HL-60 (cell line): ENCODE measurements around the gene PKP3.

Source experiments
- DNase-seq, 2 experiments: peaks; one replicate each; pipeline ENCODE4 v3.0.0-alpha.2; 2010 to 2020; ENCODE audit warnings: low read depth in 1 of 2, low spot score in 1 of 2
- H3K27ac ChIP-seq: fragments of 250-450 bp; sonication (Bioruptor Pico); replicated peaks from 2 replicates; pipeline ENCODE4 v1.5.1; 2020; ENCODE audit warnings: mild to moderate bottlenecking, moderate library complexity
- H3K27me3 ChIP-seq: fragments of 250-450 bp; sonication (Bioruptor Pico); 2 replicates; pipeline ENCODE4 v1.5.1; 2021; ENCODE audit warnings: mild to moderate bottlenecking, moderate library complexity; ENCODE audit not compliant: insufficient read depth, poor library complexity, severe bottlenecking
- H3K4me3 ChIP-seq: replicated peaks from 2 replicates; pipeline ENCODE4 v1.5.1; 2011; ENCODE audit warnings: mild to moderate bottlenecking, control low read depth, low read length; ENCODE audit not compliant: insufficient read depth
- GABPA ChIP-seq: IDR thresholded peaks from 2 replicates; pipeline ENCODE4 v1.6.1; 2012; ENCODE audit warnings: low read depth
- POLR2AphosphoS5 ChIP-seq: IDR thresholded peaks from 2 replicates; pipeline ENCODE4 v1.6.1; 2012; ENCODE audit warnings: low read depth
- SPI1 ChIP-seq: IDR thresholded peaks from 2 replicates; pipeline ENCODE4 v1.6.1; 2012; ENCODE audit warnings: low read depth, mild to moderate bottlenecking, borderline replicate concordance
- TF ChIP-seq, protein P1 (sequence below): IDR thresholded peaks from 2 replicates; pipeline ENCODE4 v1.6.1; 2012; ENCODE audit warnings: low read depth; ENCODE audit not compliant: insufficient replicate concordance
- TF ChIP-seq, protein P2 (sequence below): IDR thresholded peaks from one replicate; pipeline ENCODE4 v1.5.1; 2011; ENCODE audit warnings: low read length, control low read depth, inconsistent platforms; ENCODE audit not compliant: insufficient read depth

PKP3 gene

DNA sequence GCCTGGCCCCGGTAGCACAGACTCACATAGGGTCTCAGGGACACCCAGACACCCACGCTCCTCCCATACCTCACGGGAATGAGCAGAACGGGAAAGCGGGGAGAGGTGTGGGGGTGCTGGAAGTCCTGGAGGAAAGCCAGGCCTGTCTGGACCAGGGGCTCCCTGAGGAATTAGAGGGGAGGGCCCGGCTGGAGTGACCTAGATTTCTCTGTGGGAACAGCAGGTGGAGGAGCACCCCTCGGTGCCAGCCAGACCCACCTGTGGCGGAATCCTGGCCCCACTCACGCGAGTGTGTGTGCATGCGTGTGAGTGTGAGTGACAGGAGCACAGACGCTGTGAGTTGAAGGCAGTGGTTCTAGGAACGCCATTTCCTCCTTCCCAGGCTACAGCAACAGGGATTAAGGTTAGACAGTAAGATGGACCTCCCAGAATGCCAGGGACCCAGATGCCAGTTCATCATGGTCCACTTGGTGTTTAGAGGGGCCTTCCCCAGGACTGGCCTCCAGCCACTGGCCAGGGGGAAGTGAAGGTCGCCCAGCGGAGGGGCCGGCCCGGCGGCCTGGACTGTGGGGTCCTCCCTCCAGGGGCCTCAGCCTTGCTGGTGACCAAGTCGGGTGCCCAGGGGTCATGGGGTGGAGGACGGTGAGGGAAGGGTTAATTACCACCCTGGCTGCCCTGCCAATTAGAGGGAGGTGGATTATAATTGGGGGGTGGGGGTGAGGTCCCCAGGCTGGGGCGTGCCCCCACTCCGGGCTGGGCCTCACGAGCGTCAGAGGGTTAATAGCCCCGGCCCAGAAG, 1.0 kb downstream of the PKP3 start:
- TF ChIP-seq GABPA, result no peak
- TF ChIP-seq, protein P1, sequence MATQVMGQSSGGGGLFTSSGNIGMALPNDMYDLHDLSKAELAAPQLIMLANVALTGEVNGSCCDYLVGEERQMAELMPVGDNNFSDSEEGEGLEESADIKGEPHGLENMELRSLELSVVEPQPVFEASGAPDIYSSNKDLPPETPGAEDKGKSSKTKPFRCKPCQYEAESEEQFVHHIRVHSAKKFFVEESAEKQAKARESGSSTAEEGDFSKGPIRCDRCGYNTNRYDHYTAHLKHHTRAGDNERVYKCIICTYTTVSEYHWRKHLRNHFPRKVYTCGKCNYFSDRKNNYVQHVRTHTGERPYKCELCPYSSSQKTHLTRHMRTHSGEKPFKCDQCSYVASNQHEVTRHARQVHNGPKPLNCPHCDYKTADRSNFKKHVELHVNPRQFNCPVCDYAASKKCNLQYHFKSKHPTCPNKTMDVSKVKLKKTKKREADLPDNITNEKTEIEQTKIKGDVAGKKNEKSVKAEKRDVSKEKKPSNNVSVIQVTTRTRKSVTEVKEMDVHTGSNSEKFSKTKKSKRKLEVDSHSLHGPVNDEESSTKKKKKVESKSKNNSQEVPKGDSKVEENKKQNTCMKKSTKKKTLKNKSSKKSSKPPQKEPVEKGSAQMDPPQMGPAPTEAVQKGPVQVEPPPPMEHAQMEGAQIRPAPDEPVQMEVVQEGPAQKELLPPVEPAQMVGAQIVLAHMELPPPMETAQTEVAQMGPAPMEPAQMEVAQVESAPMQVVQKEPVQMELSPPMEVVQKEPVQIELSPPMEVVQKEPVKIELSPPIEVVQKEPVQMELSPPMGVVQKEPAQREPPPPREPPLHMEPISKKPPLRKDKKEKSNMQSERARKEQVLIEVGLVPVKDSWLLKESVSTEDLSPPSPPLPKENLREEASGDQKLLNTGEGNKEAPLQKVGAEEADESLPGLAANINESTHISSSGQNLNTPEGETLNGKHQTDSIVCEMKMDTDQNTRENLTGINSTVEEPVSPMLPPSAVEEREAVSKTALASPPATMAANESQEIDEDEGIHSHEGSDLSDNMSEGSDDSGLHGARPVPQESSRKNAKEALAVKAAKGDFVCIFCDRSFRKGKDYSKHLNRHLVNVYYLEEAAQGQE, result no peak
- TF ChIP-seq, protein P2, sequence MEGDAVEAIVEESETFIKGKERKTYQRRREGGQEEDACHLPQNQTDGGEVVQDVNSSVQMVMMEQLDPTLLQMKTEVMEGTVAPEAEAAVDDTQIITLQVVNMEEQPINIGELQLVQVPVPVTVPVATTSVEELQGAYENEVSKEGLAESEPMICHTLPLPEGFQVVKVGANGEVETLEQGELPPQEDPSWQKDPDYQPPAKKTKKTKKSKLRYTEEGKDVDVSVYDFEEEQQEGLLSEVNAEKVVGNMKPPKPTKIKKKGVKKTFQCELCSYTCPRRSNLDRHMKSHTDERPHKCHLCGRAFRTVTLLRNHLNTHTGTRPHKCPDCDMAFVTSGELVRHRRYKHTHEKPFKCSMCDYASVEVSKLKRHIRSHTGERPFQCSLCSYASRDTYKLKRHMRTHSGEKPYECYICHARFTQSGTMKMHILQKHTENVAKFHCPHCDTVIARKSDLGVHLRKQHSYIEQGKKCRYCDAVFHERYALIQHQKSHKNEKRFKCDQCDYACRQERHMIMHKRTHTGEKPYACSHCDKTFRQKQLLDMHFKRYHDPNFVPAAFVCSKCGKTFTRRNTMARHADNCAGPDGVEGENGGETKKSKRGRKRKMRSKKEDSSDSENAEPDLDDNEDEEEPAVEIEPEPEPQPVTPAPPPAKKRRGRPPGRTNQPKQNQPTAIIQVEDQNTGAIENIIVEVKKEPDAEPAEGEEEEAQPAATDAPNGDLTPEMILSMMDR, result no peak
- TF ChIP-seq SPI1, result no peak
- no peak for TF ChIP-seq POLR2AphosphoS5
- no peak for DNase-seq
- no peak overlapping the region for H3K27ac ChIP-seq
- no peak overlapping the region for H3K4me3 ChIP-seq
- H3K27me3 ChIP-seq, result peaks cover 9% of the 10 kb centered on the region

DNA sequence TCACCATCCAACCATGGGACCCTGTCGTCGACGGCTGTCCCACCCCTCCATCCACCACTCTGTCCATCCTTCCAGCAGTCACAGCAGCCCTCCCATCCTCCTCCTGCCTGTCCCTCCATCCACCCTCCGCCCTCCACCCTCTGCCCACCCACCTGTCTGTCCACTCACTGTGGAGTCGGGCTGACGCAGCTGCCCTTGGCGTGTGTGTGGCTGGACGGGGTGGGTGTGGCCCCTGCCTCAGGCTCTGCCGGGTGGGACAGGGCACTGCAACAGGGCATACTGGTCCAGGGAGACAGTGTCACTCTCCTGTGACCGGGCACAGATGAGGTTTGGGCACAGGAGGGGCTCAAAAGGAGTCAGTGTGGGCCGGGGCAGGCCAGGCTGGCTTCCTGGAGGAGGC, 1.9 kb downstream of the PKP3 start:
- Histone ChIP-seq H3K27ac (no peak overlapping the region), H3K27me3 (peaks cover 9% of the 10 kb centered on the region), H3K4me3 (no peak overlapping the region)
- DNase-seq, result no peak
- no peak for TF ChIP-seq SPI1
- TF ChIP-seq, protein P1, result no peak
- TF ChIP-seq GABPA, result no peak
- TF ChIP-seq, protein P2, result no peak
- TF ChIP-seq POLR2AphosphoS5, result no peak

DNA sequence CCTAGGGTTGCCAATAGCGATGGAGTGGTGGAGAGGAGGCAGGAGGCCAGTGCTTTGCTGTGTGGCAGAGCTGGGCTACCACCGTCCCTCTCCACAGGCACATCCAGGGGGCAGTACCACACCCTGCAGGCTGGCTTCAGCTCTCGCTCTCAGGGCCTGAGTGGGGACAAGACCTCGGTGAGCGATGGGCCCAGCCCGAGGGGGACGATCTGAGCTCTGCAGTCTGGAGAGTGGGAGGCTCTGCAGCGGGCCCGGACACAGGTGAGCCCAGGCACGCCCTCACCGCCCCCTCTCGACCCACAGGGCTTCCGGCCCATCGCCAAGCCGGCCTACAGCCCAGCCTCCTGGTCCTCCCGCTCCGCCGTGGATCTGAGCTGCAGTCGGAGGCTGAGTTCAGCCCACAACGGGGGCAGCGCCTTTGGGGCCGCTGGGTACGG, 2.5 kb downstream of the PKP3 start:
- Histone ChIP-seq H3K27me3 (peaks cover 9% of the 10 kb centered on the region), H3K4me3 (peak overlapping the region; percentile 44; the same call in 1 of the 2 replicates), H3K27ac (no peak overlapping the region)
- TF ChIP-seq, protein P2, result peak; percentile 19
- TF ChIP-seq GABPA, result no peak
- DNase-seq, result peak in 1 of 2 experiments; percentile 40
